HG02588 (cell line): ENCODE results near the gene DOCK10.
A peak's percentile ranks its signal among the peaks of the same experiment; 100 is the strongest.

Experiments
- ATAC-seq: cut with Tn5 transposase; IDR thresholded peaks from one replicate; pipeline ENCODE4 v1.9.1; 2021; ENCODE audit warnings: mild to moderate bottlenecking, moderate library complexity; ENCODE audit not compliant: unreplicated experiment

DOCK10 gene

DNA sequence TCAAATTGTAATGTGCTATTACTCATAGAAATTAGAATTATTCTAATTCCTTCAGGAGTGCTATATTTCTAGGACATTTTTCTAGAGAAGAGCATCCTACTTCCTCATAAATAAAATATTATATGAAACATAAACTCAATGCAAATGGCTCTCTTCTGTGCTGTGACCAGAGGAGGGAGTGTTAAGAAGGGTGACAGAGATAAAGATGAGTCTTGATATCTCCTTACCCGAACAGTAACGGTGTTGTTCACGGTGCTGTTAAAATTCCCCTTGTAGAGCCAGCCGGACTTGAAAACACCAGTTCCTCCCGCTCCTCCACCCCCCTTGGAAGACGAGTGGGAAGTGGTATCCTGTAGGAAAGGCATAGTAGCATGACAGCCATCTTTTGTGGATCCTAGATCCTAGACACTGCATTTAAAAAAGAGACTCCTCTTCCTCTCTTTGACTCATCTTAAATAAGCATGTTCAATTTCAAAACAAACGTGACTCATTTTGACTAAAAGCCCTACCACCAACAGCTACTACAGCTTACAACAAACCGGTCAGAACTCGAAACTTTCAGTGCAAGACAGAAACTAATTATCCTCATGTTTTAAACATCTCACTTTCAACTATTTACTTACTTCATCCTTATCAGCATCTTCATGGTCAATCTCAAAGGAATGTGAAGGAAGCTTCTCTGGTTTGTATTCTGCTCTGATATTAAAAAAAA, 156.3 kb downstream of the DOCK10 start:
- peak; percentile 89 for ATAC-seq

DNA sequence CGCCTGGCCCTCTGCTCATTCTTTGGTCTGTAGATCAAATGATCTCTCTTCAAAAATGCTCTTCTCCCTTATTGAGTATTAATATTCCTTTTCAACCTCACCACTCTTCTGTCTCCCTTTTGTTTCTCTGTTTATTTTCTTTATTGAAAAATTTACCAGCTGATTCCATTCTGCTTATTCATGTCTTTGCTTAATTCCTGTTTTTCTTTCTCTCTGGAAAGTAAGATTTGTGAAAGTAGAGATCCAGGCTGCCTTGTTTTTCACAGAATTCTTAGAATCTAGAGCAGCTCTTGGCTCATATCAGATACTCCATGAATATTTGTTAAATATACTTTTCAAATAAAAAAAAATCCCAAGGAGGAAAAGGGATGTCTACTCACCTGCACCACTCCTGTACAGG, 157.0 kb downstream of the DOCK10 start:
- no peak for ATAC-seq

DNA sequence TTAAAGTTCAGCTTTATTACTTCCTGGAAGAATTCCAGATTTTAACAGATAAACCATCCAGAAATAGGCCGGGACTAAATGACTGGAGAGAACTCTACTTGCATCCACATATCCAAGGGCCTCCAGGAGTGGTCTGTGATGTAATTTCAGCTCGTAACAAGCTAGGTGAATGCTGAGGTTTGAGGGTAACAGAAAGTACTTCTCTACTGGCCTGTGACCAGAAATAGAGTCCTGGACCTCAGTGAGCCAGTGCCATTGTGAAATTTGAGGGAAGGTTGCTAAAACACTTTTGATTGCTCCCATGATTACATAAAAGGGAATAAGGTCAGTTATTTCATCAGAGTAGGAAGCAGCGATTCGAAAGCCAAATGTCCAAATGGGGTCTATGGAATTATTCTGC, 158.1 kb downstream of the DOCK10 start:
- ATAC-seq: no peak

DNA sequence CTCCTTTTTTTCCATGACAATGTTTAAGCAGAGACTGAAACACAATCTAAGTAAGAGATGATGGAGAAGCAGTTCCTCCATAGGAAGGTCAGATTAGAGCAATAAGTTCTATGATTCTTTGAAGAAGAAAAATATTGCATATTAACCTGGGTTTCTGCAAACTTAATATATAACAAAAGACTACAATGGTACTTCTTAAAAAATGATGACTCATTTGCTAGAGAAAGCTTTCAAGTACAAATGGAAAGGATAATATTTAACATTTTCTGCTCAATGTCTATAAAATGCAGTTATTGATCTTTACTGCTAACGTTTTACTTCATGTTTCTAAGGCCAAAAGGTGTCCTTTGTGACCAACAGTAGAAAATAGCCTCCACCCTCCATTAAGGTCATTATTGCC, 158.6 kb downstream of the DOCK10 start:
- ATAC-seq: no peak

DNA sequence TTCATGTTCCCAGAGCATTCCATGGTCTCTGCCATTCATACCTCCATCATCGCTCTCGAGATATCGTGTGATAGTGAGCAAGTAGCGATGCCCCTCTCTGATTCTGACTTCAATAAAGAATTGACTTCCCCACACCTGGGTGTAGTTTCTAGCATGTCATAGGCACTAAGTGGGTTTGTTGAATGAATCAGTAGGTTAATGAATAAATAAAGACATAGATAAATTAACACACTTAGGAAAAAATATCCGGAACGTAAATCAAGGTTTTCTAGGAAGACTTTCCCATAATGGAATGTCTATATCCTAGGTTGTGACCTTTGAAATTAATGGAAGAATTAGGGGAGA, 159.1 kb downstream of the DOCK10 start:
- ATAC-seq: no peak

DNA sequence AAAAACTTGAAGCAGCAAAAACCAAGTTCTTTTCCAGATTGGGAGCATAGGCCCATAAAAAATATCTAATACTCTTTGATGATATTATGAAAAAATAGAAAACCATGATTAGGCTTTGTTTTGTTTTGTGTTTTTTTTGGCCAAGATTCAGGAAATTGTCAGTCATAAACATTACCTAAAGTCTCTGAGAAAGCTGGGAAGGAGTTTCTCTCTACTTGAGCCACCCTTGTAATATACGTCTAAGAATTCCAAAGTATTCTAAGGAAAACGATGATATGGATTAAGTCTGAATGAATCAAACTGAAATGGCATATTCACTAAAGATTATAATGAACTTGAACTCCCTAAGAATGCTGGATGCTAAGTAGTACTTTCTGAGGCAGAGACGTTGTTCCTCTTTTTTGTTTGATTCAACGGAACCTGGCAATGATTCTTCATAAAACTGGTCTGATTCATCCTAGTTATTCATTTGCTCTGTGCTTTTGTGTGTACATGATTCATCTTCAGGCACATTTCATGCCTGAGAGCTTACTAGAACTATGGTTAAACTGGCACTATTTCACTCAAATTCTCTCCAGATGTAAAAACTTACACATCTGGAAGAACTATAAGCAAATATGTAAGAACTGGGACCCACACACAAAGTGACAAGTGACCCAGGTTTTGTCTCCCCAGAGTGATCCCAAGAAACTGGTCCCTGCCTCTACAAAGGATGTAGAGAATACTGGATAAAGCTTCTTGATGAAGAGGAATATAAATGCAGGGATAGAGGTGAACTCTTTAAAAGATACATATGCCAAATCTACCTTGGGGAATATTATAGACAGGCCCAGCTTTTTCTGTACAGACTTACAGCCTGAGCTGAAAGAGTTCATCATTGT, 159.7 kb downstream of the DOCK10 start:
- ATAC-seq: no peak

DNA sequence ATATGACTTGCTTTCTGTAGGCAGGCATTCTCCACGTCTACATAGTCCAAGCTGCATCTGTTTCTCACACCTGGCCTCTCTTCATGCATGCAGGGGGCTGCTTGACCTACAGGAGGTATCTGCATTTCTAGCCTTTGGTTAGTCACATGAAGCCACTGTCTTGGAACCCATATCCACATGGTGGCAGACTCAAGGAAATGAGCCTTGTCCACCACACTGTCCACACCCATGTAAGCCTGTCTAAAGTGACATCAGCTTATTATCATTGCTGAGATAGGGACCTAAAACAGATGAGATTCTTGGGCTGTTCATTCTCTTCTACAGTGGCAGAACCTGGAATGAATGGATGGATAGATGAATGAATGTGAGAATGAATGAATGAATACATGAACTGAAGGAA, 160.4 kb downstream of the DOCK10 start:
- ATAC-seq: no peak

DNA sequence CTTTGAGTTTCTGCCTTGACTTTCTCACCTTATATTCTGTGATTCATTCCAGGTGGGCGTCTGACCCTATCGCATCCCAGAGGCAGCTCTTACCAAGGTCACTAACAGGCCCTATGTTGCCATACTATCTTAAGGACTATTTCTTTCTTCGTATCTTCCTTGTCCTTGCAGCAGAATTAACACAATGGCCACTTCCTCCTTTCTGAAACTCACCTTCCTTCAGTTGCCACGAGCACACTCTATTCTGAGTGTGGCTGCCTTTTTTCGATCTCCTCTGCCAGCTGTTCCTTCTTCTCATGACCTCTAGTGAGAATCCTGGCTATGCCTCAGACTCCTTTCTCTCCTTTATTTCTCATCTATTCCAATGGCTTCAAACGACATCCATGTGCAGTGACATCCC, 165.7 kb downstream of the DOCK10 start:
- no peak for ATAC-seq

DNA sequence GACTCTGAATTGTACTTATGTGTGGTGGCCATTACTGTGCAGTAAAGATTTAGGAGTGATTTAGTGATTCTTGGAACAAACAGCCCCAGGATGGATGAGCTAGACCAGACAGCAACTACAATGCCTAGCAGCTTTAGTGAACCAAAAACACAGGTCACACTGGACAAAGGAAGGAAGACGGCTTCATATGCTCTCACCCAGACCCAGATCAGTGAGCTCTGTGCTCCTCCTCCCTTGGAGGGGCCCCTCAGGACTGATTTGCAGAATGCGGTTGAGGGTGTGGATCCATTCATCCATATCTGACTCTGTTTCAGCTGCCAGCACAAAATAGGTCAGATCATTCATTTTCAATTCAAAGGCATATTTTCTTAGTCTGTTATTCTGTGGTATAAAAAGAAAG, 166.4 kb downstream of the DOCK10 start:
- ATAC-seq: peak; percentile 53

DNA sequence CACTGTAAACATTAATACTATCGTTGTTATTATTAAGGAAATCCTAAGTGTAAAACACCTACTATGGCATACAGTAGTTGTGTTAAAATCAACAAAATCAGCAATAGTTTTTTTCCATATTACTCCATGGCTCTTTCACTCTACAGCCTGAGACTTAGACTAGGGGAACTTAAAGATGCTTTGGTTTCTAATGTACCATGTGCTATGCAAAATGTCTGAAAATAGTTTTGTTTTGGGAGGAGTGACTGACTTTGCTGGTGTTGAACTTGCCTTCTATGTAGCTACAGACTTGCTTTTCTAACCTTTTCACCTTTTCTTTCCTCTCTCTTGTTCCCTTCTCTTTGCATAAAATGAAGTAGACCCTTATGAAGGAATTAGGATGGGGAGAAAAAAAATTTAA, 167.1 kb downstream of the DOCK10 start:
- ATAC-seq: no peak

DNA sequence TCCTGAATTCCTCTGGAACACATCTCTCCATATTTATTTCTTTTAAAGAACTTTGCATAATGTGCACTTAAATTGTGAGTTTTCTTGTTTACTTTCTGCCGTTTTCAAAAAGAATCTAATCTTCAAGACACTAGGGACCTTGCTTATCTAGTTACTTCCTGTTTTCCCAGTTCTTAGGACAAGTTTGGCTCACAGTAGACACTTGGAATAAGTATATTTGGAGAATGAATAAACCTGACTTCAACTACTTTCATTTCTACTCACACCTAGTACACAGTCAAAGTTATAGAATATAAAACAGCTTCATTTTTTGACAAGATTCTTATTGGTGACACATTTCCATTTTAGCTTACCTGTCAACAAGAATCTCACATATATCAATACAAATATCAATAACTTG, 170.5 kb downstream of the DOCK10 start:
- ATAC-seq: no peak

DNA sequence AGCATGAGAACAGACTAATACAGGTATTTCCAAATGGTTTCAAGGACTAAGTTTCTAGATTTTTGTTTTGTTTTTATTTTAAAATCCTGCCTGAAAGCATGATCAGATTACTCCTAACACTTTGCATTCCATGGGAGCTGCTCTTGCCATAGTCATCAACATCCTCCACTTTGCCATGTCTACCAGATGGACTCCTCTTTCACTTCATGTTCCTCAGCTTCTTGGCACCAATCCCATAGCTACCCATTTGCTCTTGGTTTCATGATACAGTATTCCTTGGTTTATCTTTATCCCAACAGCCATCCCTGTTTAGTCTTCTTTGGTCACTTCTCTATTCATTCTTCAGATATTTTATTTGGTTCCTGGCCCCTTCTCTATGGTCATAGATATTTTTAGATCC, 171.9 kb downstream of the DOCK10 start:
- ATAC-seq: no peak

DNA sequence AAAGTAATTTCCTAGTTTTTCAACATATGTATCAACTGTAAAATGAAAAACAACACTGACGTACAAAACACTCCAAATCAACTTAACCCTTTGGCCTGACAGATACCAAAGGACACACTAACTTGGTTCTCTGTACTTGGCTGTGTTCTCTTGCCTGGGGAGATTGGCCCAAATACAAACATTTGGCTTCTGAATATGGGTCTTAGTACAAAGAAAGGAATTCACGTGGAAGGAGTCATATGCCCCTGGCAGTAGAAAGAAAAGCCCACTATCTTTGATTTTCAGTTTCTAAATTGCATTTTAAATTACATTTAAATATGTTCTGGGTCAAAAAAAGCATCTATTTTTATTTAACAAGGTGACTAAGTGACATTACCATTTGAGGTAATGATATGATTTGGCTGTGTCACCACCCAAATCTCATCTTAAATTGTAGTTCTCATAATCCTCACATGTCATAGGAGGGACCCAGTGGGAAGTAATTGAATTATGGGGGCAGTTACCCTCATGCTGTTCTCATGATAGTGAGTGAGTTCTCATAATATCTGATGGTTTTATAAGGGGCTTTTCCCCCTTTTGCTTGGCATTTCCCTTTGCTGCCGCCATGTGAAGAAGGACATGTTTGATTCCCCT, 172.6 kb downstream of the DOCK10 start:
- no peak for ATAC-seq

DNA sequence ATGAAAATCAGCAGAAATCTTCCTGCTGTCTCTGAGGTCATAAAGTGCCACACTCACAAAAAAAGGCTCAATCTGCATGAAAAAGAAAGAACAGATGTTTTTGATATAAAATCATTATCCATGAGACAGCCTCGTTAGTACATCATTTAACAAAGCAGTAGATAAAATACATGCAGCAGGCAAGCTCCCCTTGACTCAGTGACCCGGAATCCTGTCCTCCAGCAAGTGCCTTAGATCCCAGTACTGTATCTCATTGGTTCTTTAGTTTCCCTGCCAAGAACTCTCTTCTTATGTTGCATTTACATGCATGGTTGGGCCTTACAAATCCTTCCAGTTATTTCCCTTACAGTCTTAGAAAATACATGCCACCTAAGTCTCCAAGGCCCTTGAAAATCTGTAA, 177.3 kb downstream of the DOCK10 start:
- no peak for ATAC-seq

DNA sequence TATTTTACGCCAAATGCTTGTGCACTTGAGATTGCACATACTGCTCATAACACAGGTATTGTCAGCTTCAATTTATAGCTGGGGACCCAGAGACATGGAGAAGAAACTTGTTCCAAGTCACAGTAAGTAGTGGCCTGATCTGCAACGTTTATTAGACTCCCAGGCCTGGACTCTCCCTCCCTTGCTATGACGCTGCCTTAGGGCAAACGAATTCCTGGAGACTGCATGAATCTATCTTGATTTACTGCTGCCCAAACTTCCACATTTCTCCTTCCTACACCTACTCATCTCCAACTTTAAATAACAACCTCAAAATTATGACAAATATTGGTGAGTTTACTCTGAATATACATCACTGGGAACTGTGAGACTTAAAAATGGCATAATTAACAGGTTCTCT, 181.0 kb downstream of the DOCK10 start:
- ATAC-seq: no peak

DNA sequence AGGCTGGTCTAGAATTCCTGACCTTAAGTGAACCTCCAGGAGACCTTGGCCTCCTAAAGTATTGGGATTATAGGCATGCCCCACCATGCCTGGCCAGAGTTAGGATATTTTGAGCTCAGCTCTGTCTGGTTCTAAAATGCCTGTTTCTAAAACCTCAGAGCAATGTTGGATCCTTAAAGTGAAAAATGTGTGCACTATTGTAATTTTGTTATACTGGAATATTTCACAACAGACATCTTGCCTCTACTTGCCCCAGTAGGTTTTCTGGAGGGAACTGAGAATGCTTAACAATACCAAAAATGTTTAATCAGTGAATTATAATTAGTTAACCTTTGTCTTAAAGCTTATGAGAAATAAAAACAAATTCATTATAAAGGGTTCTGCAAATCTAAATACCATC, 181.5 kb downstream of the DOCK10 start:
- no peak for ATAC-seq

DNA sequence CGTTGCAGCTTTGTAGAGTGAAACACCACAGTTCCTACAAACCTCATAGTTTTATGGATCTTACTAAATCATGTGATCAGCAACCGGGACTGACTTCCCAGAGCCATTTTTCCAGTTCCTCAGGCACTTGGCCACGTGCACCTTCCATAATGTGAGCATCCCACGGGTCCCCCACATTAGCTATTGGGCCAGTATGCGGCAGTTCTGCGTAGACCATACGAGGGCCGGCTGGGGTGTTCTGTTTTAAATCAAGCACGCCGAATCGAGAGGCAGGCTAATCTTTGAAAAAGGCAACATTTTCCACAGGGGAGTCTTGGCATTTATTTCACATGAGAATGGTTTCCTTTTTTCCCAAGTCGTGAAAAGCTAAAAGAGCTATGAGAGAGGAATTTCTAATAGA, 190.5 kb downstream of the DOCK10 start:
- ATAC-seq: no peak

DNA sequence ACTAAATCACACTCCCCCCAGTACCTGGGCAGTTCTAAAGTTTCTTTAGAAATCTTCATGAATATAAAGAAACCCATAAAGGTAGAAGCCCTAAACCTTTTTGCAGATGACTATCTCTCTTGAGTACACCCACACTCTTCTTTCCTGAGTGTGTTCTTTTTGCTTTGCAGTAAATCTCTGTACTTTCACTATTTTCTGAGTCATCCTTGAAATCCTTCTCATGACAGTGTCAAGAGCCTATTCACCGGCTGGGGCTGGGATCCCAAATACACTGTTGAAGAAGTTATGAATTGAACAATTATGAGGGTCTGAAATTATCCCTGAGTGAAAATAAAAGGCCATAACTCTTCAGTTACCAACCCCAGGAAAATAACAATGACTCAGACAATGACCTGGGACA, 192.2 kb downstream of the DOCK10 start:
- no peak for ATAC-seq

DNA sequence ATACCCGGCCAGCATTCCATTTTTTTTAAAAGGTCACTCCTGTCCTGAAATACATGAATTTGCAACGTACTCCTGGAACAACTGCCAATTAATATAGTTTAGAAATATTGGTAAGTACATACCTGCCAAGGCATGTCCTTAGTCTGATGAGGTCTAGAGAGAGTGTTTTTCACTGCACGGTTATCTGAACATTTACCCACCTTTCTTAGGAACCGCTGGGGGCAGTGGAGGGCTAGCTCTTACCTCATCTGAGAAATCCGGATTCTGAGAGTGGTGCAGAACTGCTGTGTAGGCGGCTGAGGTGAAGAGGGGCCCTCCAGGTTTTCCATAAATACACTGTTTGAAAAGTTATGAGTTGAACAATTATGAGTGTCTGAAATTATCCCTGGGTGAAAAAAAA, 193.0 kb downstream of the DOCK10 start:
- ATAC-seq: no peak

DNA sequence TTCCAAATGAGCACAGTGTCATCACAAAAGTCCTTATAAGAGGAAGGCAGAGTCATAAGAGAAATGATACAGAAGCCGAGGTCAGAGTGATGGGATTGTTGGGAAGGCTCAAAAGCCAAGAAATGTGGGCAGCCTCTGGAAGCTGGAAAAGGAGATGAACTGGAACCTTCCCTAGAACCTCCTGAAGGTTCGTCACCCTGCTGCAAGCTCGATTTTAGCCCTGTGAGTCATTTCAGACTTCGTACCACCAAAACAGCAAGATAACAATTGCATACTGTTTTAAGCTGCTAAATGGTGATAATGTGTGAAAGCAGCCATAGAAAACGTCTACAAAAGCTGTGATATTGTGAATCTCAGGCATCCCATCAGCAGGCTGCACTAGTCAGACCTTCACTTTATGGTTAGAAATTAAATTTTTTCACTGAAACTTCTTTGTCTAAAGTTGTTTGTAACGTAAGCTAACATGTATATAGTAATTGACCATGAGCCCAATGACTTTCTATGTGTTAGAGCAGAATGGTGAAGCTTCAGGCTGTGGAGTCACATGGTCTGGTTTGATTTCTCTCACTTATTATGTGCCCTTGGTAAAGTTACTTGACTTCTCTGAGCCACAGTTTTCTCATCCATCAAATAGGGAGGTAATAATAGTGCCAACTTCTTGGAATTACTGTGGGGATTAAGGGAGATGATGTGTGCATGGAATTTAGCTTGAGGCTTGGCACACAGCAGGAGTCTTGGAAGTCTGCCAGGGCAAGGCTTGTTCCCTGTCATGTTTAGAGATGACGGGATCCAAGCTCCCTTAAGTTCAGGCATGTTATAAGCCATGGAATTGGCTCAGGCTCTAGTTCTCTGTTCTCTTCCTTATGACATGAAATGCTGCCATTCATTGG, 194.1 kb downstream of the DOCK10 start:
- no peak for ATAC-seq

DNA sequence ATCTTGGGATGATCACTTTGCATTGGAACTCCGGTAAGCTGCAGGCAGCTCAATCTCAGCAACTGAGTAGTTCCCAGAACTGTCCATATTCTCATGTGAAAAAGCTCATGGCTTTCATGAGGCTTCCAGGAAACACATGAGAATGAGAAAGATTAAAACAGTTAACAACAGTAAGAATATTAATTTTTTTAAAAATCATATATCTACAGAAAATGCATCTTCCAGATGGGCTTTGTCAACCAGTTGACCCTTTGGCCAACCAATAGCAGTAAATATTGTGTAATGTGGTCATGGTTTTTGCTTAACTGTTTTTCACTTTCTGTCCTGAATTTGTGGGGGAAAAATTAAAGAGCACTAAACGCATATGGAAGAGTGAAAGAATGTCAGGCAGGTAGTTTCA, 194.9 kb downstream of the DOCK10 start:
- no peak for ATAC-seq
